ENCODE data around the gene ASS1.

- TF ChIP-seq CTCF (IDR thresholded peaks at IDR 0.05; ENCODE audit: low read length) (no peak), EZH2phosphoT487 (IDR thresholded peaks at IDR 0.05; ENCODE audit: low read length) (no peak)
Measured at GRCh38 chr9:130476151-130476730, 31.5 kb downstream of the ASS1 start.

Measured in MM.1S (cell line).